A673 (cell line): ENCODE results near the gene IGF1.

Experiments used
- EZH2 ChIP-seq: fragments of 200-600 bp; sonication (generic); IDR thresholded peaks from 2 replicates; pipeline ENCODE4 v1.6.1; 2017; ENCODE audit warnings: borderline replicate concordance, low read depth, mild to moderate bottlenecking, mixed read lengths, antibody characterized with exemption, low read length; ENCODE audit not compliant: poor library complexity, severe bottlenecking
- TF ChIP-seq, protein P1 (sequence below): fragments of 300-800, 200-600 bp; sonication (generic); conservative IDR thresholded peaks from 2 replicates; pipeline ENCODE4 v1.5.1; 2017; ENCODE audit warnings: low read depth, mild to moderate bottlenecking, antibody characterized with exemption, low read length, moderate library complexity, mixed read lengths

DNA sequence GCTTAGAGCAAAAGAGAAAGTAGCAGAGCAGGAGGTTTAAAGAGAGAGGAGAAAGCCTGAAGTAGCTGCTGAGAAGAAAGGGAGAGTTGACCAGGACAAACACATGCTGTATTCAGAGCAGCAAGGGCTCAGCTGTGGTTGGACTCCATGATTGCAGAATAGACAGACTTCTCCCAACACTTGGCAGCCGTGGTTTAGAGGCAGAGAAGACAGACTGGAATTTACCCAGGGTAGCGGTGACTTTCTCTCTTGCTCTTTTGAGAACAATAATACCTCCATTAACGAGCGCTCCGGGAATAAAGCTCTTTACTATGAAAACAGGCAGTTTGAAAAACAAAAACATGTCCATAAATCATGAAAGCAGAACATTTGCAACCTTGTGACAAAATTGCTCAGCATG lies 21.4 kb upstream of the IGF1 start:
- TF ChIP-seq, protein P1, sequence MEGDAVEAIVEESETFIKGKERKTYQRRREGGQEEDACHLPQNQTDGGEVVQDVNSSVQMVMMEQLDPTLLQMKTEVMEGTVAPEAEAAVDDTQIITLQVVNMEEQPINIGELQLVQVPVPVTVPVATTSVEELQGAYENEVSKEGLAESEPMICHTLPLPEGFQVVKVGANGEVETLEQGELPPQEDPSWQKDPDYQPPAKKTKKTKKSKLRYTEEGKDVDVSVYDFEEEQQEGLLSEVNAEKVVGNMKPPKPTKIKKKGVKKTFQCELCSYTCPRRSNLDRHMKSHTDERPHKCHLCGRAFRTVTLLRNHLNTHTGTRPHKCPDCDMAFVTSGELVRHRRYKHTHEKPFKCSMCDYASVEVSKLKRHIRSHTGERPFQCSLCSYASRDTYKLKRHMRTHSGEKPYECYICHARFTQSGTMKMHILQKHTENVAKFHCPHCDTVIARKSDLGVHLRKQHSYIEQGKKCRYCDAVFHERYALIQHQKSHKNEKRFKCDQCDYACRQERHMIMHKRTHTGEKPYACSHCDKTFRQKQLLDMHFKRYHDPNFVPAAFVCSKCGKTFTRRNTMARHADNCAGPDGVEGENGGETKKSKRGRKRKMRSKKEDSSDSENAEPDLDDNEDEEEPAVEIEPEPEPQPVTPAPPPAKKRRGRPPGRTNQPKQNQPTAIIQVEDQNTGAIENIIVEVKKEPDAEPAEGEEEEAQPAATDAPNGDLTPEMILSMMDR = no peak
- TF ChIP-seq EZH2 = no peak
